GM04503 (cell line): ENCODE data around the gene SPINT1.

Experiments used
- DNase-seq: peaks from one replicate; pipeline ENCODE4 v3.0.0-alpha.2; 2012; ENCODE audit warnings: low read depth

SPINT1 gene

GRCh38 chr15:40843885-40844695 is at the start of gene SPINT1:
SPINT1 (plus strand) TSS chr15:40844048; CDS start chr15:40844555, 507 bp downstream.
- no peak for DNase-seq

- no peak for DNase-seq
These were observed 47.8 kb upstream of the SPINT1 start for GRCh38 chr15:40796041-40796440.

- DNase-seq, result no peak
These were observed 47.3 kb upstream of the SPINT1 start for GRCh38 chr15:40796512-40796911.

- DNase-seq, result no peak
These were observed 44.3 kb upstream of the SPINT1 start for GRCh38 chr15:40799523-40799922.

GRCh38 chr15:40803076-40803475 is 40.8 kb upstream of the SPINT1 start:
- DNase-seq, result no peak

- DNase-seq, result no peak
These were observed 40.2 kb upstream of the SPINT1 start for GRCh38 chr15:40803688-40804087.

- DNase-seq, result no peak
These were observed 37.2 kb upstream of the SPINT1 start for GRCh38 chr15:40806672-40807027.

- peak; percentile 90 for DNase-seq
These were observed 36.6 kb upstream of the SPINT1 start, which contains the start of the genes DNAJC17 and ZFYVE19 for GRCh38 chr15:40807028-40807887. DNAJC17 (minus strand) TSS chr15:40807473; CDS start chr15:40807446, 27 bp downstream. ZFYVE19 (plus strand) TSS chr15:40807089; CDS start chr15:40807590, 501 bp downstream.

- no peak for DNase-seq
These were observed 35.9 kb upstream of the SPINT1 start for GRCh38 chr15:40807888-40808461.

- DNase-seq, result no peak
These were observed 34.9 kb upstream of the SPINT1 start for GRCh38 chr15:40808861-40809450.

GRCh38 chr15:40812721-40813425 is 31.0 kb upstream of the SPINT1 start:
- no peak for DNase-seq

- DNase-seq, result no peak
These were observed 28.7 kb upstream of the SPINT1 start for GRCh38 chr15:40815042-40815698.

- no peak for DNase-seq
These were observed 24.8 kb upstream of the SPINT1 start for GRCh38 chr15:40819048-40819447.

- no peak for DNase-seq
These were observed 22.7 kb upstream of the SPINT1 start for GRCh38 chr15:40821195-40821594.

GRCh38 chr15:40823572-40824343 is 20.1 kb upstream of the SPINT1 start:
- DNase-seq, result no peak

- DNase-seq, result peak; percentile 34
These were observed 18.0 kb upstream of the SPINT1 start for GRCh38 chr15:40825661-40826422.

GRCh38 chr15:40826423-40827075 is 17.3 kb upstream of the SPINT1 start:
- DNase-seq, result no peak

- DNase-seq, result no peak
These were observed 15.3 kb upstream of the SPINT1 start, which contains the start of gene PPP1R14D for GRCh38 chr15:40828447-40829036. PPP1R14D (minus strand) TSS chr15:40828708; CDS start chr15:40828641, 67 bp downstream.
